GM21723 (cell line): ENCODE data around the gene CSTB.

Experiments used
- ATAC-seq: cut with Tn5 transposase; IDR thresholded peaks from one replicate; pipeline ENCODE4 v1.9.1; 2021; ENCODE audit warnings: mild to moderate bottlenecking, moderate library complexity; ENCODE audit not compliant: unreplicated experiment

The CSTB gene

GRCh38 chr21:43793243-43793642, 17.1 kb upstream of the CSTB start:
- ATAC-seq = no peak

GRCh38 chr21:43792406-43792805, 16.3 kb upstream of the CSTB start:
- ATAC-seq = no peak

- peak; percentile 5 for ATAC-seq
These were observed 14.0 kb upstream of the CSTB start for GRCh38 chr21:43790010-43790524.

- peak; percentile 78 for ATAC-seq
These were observed 13.3 kb upstream of the CSTB start, which contains the start of gene RRP1 for GRCh38 chr21:43789276-43790009. Gene RRP1 (plus strand): TSS chr21:43789577. CDS start chr21:43789630, 53 bp downstream.

- no peak for ATAC-seq
These were observed 10.8 kb upstream of the CSTB start for GRCh38 chr21:43786807-43787440.

GRCh38 chr21:43786300-43786806, 10.2 kb upstream of the CSTB start:
- ATAC-seq = no peak

GRCh38 chr21:43785134-43785533, 9.0 kb upstream of the CSTB start:
- ATAC-seq = no peak

- no peak for ATAC-seq
These were observed 7.1 kb upstream of the CSTB start for GRCh38 chr21:43783098-43783700.

- ATAC-seq = no peak
These were observed 6.5 kb upstream of the CSTB start for GRCh38 chr21:43782431-43783097.

GRCh38 chr21:43781846-43782245, 5.7 kb upstream of the CSTB start:
- ATAC-seq = no peak

- no peak for ATAC-seq
These were observed 3.6 kb upstream of the CSTB start for GRCh38 chr21:43779660-43780059.

GRCh38 chr21:43778469-43779335, 2.6 kb upstream of the CSTB start:
- no peak for ATAC-seq

GRCh38 chr21:43777953-43778352, 1.8 kb upstream of the CSTB start:
- no peak for ATAC-seq

GRCh38 chr21:43775190-43775589, 918 bp downstream of the CSTB start:
- ATAC-seq = no peak

GRCh38 chr21:43774163-43774562, 1.9 kb downstream of the CSTB start:
- no peak for ATAC-seq

GRCh38 chr21:43772425-43772821, 3.7 kb downstream of the CSTB start:
- no peak for ATAC-seq

GRCh38 chr21:43771698-43772424, 4.2 kb downstream of the CSTB start:
- ATAC-seq = no peak

GRCh38 chr21:43771199-43771675, 4.9 kb downstream of the CSTB start:
- ATAC-seq = no peak

- no peak for ATAC-seq
These were observed 5.9 kb downstream of the CSTB start for GRCh38 chr21:43770066-43770655.
